Tibial artery (tissue), 4 donors: Measurements from ENCODE around the gene MSTN.

Experiments used
- DNase-seq, 2 donors: peaks; one replicate each; pipeline ENCODE4 v3.0.0-alpha.2; 2019
- H3K27ac ChIP-seq, 2 donors: fragments of 200-600 bp; sonication (generic) in 1 of 2; 1 replicate in 1 of 2; 2 replicates in 1 of 2; pipeline ENCODE4 v1.5.1; 2018 to 2019; ENCODE audit warnings: mild to moderate bottlenecking in 1 of 2
- H3K27me3 ChIP-seq, 2 donors: fragments of 200-600 bp; sonication (generic) in 1 of 2; one replicate each; pipeline versions ENCODE4 v1.5.1 to v1.6.0; 2016 to 2019
- H3K36me3 ChIP-seq, 3 donors: fragments of 200-600 bp; sonication (generic) in 2 of 3; one replicate each; pipeline ENCODE4 v1.5.1; 2016 to 2019; ENCODE audit warnings: mild to moderate bottlenecking in 2 of 3
- H3K4me1 ChIP-seq, 4 donors: fragments of 200-600 bp; sonication (generic) in 2 of 4; 1 replicate in 3 of 4; 2 replicates in 1 of 4; pipeline ENCODE4 v1.5.1; 2016 to 2019
- H3K4me3 ChIP-seq, 2 donors: fragments of 200-600 bp; sonication (generic) in 1 of 2; 1 replicate in 1 of 2; 2 replicates in 1 of 2; pipeline ENCODE4 v1.5.1; 2018 to 2019; ENCODE audit warnings: mild to moderate bottlenecking in 2 of 2
- H3K9me3 ChIP-seq, 3 donors: fragments of 200-600 bp; sonication (generic) in 1 of 3; one replicate each; pipeline ENCODE4 v1.5.1; 2016 to 2019
- intact Hi-C: fragments of 100-400 bp; cut with DNase I; formaldehyde crosslinking; loops from one replicate; pipeline ENCODE4 v1.15.0; 2023; ENCODE audit warnings: low total_unique reads
- TF ChIP-seq, protein P1 (sequence below), 2 experiments: fragments of 200-600 bp in 1 of 2; fragments of 450-650 bp in 1 of 2; IDR thresholded peaks; one replicate each; pipeline ENCODE4 v1.5.1; 2017 to 2019; ENCODE audit warnings: antibody characterized with exemption in 2 of 2, mild to moderate bottlenecking in 1 of 2, moderate library complexity in 1 of 2

The MSTN gene

DNA sequence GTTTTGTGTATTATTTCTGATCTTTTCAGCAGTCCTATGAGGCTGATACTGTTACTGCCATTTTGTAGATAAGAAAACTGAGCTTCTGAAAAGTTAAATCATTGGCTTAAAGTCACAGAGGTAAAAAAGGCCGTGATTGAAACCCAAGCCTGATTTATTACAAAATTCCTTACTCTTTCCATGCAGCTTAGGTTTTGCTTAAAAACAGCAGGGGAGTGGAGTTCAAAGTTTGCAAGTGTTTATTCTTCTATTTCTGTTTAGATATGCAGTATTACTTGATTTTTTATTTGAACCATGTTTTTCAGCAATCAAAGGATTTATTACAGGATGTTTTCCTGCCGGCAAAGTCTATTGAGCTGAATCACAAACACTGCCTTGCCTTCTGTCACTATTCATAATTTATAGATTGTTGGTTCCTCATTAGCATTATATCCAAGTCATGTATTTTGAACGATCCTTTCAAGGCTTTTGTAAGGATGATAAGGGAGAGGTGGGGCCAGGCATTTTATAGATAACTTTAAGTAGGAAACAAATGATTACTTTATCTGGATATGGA is 31.9 kb upstream of the MSTN start:
- Histone ChIP-seq H3K27me3 (no peaks in the 10 kb centered on the region), H3K36me3 (no peaks in the 10 kb centered on the region), H3K9me3 (no peaks in the 10 kb centered on the region), H3K4me1 (no peaks in the 10 kb centered on the region), H3K4me3 (no peak overlapping the region), H3K27ac (no peak overlapping the region)
- intact Hi-C loops: no loop called here
- TF ChIP-seq, protein P1, sequence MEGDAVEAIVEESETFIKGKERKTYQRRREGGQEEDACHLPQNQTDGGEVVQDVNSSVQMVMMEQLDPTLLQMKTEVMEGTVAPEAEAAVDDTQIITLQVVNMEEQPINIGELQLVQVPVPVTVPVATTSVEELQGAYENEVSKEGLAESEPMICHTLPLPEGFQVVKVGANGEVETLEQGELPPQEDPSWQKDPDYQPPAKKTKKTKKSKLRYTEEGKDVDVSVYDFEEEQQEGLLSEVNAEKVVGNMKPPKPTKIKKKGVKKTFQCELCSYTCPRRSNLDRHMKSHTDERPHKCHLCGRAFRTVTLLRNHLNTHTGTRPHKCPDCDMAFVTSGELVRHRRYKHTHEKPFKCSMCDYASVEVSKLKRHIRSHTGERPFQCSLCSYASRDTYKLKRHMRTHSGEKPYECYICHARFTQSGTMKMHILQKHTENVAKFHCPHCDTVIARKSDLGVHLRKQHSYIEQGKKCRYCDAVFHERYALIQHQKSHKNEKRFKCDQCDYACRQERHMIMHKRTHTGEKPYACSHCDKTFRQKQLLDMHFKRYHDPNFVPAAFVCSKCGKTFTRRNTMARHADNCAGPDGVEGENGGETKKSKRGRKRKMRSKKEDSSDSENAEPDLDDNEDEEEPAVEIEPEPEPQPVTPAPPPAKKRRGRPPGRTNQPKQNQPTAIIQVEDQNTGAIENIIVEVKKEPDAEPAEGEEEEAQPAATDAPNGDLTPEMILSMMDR (IDR thresholded peaks at IDR 0.05): no peak
- no peak for DNase-seq

DNA sequence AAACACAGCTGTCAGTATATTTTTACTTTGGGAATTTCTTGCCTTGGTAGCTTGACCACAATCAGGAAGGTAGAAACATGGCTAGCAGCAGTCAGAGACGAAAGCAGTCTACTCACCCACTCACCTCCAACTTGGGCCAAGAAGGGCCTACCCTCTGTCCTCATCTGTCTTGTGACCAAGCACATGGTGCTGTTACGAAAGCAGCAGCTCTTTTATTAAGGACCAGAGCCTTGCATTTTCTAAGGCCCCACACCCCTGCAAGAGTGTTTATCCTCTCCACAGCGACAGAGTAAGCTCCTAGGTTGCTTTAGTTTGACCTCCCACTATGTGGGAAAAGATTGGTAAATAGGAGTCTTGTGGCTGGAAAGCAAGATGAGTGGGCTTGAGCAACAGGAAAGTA is 31.3 kb upstream of the MSTN start:
- peak in 1 of 2 donors; percentile 23 for DNase-seq
- Histone ChIP-seq H3K4me1 (no peaks in the 10 kb centered on the region), H3K27me3 (no peaks in the 10 kb centered on the region), H3K36me3 (no peaks in the 10 kb centered on the region), H3K9me3 (no peaks in the 10 kb centered on the region), H3K4me3 (no peak overlapping the region), H3K27ac (no peak overlapping the region)
- intact Hi-C loops: no loop called here
- TF ChIP-seq, protein P1 (IDR thresholded peaks at IDR 0.05): no peak

DNA sequence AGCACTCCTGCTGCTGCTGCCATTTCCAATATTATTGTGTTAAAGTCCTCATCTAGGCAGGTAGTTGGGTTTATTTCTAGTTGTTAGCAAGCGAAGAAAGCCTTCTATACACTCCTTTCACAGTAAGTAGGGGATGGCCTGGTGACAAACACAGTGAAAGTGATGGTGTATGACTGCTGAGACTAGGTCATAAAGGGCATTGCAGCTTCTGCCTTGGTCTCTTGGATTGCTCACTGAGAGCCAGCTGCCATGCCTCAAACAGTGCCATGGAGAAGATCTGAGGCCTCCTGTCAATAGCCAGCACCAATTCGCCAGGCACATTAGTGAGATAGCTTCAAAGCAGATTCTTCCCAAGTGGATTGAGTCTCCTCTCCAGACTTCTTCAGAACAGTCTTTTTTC is 27.6 kb upstream of the MSTN start:
- Histone ChIP-seq H3K9me3 (no peaks in the 10 kb centered on the region), H3K4me1 (no peaks in the 10 kb centered on the region), H3K36me3 (no peaks in the 10 kb centered on the region), H3K27ac (no peak overlapping the region), H3K4me3 (no peak overlapping the region), H3K27me3 (no peaks in the 10 kb centered on the region)
- intact Hi-C loops: no loop called here
- TF ChIP-seq, protein P1 (IDR thresholded peaks at IDR 0.05): no peak
- no peak for DNase-seq

DNA sequence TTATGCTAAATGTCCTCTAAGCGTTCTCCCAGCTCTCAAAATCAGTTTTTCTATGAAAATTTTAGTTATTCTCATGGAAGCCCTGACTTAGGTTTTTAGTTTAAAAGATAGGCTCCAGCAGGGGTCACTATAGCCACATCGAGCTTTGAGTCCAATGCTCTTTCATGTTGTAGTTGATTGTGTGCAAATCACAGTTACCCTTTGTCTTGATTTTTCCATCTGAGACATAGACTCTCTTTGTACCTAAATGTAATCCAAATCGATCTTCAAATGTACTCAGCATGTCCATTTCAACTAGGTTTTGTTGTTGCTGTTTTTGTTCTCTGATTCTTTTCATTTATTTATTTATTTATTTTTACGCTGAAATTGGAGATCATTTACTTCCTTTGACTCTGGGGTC is 26.4 kb upstream of the MSTN start:
- TF ChIP-seq, protein P1 (IDR thresholded peaks at IDR 0.05): peak; percentile 49 to 59
- intact Hi-C loops: loop anchor here (5.0 kb wide), 1 partner anchor 283 kb away; no protein-coding TSS in a partner anchor
- H3K27me3 ChIP-seq: no peaks in the 10 kb centered on the region
- no peaks in the 10 kb centered on the region for H3K36me3 ChIP-seq
- H3K4me1 ChIP-seq: no peaks in the 10 kb centered on the region
- H3K4me3 ChIP-seq: no peak overlapping the region
- no peaks in the 10 kb centered on the region for H3K9me3 ChIP-seq
- H3K27ac ChIP-seq: no peak overlapping the region
- no peak for DNase-seq

DNA sequence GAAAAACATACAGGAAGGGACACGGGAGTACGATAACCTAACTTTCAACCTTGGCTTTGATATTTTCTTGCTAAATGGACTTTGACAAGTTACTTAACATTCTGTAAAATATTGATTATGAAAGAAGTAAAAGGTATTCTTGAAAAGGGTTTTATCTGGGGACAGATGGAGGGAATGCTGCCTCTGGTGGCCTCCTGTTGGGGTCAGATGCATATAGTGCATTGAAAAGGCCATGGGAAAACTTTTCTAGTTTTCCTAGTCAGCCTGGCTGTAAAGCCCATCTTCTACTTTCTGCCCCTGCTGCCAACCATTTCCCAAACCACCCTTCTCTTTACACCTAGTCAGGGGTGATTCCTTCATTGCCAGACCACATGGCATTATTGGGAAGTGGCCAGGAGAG is 22.2 kb upstream of the MSTN start:
- H3K36me3 ChIP-seq: no peaks in the 10 kb centered on the region
- TF ChIP-seq, protein P1 (IDR thresholded peaks at IDR 0.05): no peak
- DNase-seq: no peak
- no peak overlapping the region for H3K4me3 ChIP-seq
- no peaks in the 10 kb centered on the region for H3K27me3 ChIP-seq
- no peaks in the 10 kb centered on the region for H3K9me3 ChIP-seq
- H3K27ac ChIP-seq: no peak overlapping the region
- no peaks in the 10 kb centered on the region for H3K4me1 ChIP-seq
- intact Hi-C loops: loop anchor here (5.0 kb wide), 1 partner anchor 288 kb away; no protein-coding TSS in a partner anchor

DNA sequence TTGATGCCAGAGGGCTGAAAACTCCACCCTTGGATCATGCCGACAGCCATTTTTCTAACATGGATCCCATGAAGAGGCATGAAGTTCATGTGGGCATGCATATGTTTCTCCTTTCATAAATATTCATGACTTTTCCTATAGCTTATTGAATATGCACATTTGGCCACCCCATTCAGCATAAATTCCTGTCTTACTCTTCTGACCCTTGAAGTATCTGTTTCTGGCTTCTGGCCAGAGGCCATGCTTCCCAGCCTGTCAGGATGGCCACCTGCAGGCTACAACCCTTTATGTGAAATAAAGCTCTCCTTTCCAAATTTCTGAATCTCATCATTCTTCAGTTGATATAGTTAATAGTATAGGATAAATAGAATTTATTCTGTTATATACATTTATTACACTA is 19.6 kb upstream of the MSTN start:
- Histone ChIP-seq H3K4me3 (no peak overlapping the region), H3K27ac (no peak overlapping the region), H3K4me1 (no peaks in the 10 kb centered on the region), H3K36me3 (no peaks in the 10 kb centered on the region), H3K9me3 (no peaks in the 10 kb centered on the region), H3K27me3 (no peaks in the 10 kb centered on the region)
- intact Hi-C loops: no loop called here
- TF ChIP-seq, protein P1 (IDR thresholded peaks at IDR 0.05): no peak
- DNase-seq: no peak
